NK-92 treated with Interleukin-12 subunit alpha and Interleukin-12 subunit beta, amount 100 ng/mL, for 24 hours (cell line): ENCODE measurements around the gene KDM5A.
"Not testable (repeated sequence)": the region's sequence is repeated elsewhere in the genome, so short reads cannot be mapped to it uniquely, and the experiment has no call there.

Source experiments
- DNase-seq: peaks from one replicate; lab custom pipeline; 2025; lab: John Stamatoyannopoulos, UW

Gene KDM5A

DNA sequence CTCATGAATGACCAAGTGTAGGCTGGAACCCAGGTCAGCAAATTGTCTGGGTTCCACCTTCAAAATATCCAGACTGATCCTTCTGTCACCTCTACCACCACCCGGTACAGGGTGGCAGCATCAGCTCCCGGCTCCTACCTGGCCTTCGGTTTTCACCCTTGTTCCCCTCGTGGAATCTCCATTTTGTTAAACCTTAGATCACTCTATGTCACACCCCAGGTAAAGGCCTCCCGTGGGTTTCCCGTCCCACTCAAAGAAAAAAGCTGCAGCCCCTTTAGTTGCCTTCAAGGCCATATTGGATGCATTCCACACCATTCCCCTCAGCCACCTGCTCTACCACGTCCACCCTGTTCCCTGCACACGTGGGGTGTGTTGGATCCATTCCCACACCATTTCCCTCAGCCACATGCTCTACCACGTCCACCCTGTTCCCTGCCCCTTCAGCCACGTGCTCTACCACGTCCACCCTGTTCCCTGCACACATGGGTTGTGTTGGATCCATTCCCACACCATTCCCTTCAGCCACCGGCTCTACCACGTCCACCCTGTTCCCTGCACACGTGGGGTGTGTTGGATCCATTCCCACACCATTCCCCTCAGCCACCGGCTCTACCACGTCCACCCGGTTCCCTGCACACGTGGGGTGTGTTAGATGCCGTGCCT is 150.3 kb downstream of the KDM5A start:
- no peak for DNase-seq

- no peak for DNase-seq
Measured at GRCh38 chr12:238116-238515, 151.0 kb downstream of the KDM5A start.

DNA sequence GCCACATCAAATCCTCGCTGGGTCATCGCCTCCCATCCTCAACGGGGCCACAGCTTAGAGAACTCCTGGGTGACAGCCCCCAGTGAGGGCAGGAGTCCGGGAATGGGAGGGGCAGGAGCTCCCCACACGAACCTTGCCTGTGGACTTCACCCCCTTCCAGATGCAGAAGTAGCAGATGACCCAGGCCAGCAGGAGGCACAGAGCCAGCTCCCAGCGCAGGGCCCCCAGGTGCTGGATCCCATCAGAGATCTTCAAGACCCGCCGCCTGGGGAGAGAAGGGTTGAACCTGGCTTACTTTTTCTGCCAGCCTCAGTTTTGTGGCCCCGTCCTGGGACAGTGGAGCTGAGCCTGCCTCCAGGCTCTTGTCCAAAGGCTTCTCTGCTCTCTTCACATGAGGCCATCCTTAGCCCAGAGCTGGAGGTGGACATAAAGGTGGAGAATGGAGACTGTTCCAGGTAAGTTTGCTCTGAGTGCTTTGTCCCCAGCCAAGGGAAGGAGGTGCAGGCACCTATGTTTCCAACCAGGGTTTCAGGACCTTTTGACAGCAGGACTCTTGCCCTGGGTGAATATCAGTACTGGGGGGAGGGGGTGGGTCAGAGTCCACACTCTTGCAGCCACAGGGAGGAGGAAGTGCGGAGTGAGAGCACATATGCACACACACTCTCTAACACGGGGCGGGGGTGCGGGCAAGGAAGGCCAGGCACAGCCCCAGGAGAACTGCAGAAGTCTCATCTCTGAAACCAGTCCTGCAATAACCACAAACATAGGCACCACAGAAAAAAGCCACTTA is 151.9 kb downstream of the KDM5A start:
- no peak for DNase-seq

DNA sequence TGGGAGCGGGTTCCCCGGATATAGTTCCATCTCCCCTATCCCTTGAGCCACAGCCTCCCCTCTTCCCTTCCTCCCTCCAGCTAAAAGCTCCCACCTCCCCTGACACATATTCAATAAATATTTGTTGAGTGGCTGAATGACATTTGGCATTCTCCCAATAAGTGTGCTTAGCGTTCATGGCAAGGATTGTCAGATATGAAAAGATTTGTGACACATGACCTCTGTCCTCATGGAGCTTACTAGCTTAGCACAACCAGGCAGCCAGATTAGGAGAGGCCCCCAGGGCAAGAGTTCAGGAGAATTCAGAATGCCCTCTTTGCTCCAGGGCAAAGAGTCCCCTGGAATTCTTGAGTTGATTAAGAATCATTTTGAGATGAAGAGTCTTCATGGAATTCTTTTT is 152.7 kb downstream of the KDM5A start:
- no peak for DNase-seq

- not testable (repeated sequence) for DNase-seq
Measured at GRCh38 chr12:235967-236366, 153.2 kb downstream of the KDM5A start.

- DNase-seq = no peak
Measured at GRCh38 chr12:234891-235415, 154.2 kb downstream of the KDM5A start.

GRCh38 chr12:234019-234418 is 155.1 kb downstream of the KDM5A start:
- no peak for DNase-seq

DNA sequence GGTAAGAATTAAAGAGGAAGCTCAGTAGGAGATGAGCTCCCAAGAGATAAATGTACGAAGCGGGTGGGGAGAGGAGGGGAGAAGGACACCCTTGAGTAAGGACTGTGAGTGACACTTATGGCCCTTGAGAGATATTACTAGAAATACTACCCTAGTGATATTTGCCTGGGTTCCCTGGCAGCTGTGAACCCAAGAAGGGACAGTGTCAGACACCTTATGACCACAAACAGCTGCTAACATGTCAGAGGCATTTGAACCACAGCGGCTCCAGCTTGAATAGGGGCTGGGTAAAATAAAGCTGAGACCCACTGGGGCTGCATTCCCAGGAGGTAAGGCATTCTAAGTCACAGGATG is 155.5 kb downstream of the KDM5A start:
- DNase-seq = no peak

- DNase-seq = no peak
Measured at GRCh38 chr12:232731-233614, 156.1 kb downstream of the KDM5A start.

GRCh38 chr12:230925-231671 is 158.0 kb downstream of the KDM5A start:
- DNase-seq = no peak
